GM19023 (cell line): ENCODE measurements around the gene CYB561A3.

Experiments
- ATAC-seq: cut with Tn5 transposase; IDR thresholded peaks from one replicate; pipeline ENCODE4 v1.9.1; 2021; ENCODE audit warnings: mild to moderate bottlenecking, moderate library complexity; ENCODE audit not compliant: unreplicated experiment

Gene CYB561A3

GRCh38 chr11:61345954-61346843 lies 15.5 kb downstream of the CYB561A3 start:
- no peak for ATAC-seq

DNA sequence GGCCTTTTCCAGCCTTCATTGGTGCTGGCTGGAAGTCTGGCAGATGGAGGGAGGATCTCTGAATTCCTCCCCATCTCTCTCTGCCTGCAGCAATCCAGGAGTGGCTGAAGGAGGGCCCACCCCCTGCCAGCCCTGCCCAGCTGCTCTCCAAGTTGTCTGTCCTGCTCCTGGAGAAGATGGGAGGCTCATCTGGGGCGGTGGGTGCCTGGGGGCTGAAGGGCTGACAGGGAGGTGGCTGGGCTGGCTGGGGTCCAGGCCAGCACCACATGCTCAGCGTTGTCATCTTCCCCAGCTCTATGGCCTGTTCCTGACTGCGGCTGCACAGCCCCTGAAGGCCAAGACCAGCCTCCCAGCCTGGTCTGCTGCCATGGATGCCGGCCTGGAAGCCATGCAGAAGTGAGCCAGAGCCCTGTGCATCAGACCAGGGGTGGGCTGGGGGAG lies 16.5 kb downstream of the CYB561A3 start:
- no peak for ATAC-seq

GRCh38 chr11:61343792-61344745 lies 17.6 kb downstream of the CYB561A3 start:
- ATAC-seq, result no peak

- no peak for ATAC-seq
These were observed 19.4 kb downstream of the CYB561A3 start for GRCh38 chr11:61342207-61342803.

DNA sequence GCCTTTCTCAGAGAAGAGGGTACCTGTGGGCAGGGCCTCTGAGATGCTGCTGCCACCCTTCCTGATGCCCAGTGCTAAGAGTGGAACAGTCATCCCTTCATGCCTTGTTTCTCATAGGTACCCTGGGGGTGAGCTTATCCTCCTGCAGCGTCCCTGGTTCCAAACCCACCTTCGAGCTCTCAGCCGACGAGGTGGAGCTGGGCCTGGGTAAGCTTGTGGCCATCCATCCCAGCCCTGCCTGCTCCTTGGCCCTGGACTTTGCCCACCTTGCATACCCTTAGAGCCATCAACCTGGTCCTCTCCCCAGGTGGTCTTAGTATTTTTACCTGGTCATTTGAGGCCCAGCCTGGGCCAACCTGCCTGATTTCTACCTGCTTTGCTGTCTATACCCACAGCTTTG lies 20.0 kb downstream of the CYB561A3 start:
- no peak for ATAC-seq

DNA sequence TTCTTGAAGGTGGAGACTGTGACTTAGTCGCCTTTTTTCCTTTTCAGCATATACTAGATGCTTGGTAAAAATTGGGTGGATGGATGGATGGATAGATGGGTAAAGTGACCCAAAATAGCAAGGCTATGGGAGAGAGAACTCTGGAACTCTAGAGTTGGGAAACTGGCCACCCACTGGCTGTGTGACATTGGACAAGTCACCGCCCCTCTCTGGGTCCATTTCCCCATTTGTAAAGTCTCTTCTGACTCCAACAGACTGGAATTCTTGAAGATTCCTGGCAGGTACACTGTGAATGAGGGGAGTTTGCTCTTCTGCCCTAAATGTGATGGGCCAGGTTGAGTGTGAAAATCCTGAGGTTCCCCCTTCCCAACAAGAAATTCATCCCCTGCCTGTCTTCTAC lies 20.7 kb downstream of the CYB561A3 start:
- no peak for ATAC-seq

GRCh38 chr11:61339490-61339878 lies 22.2 kb downstream of the CYB561A3 start:
- no peak for ATAC-seq

- ATAC-seq, result no peak
These were observed 22.7 kb downstream of the CYB561A3 start for GRCh38 chr11:61338783-61339489.

GRCh38 chr11:61337706-61338470 lies 23.8 kb downstream of the CYB561A3 start:
- no peak for ATAC-seq

- ATAC-seq, result peak; percentile 58
These were observed 25.3 kb downstream of the CYB561A3 start for GRCh38 chr11:61336171-61336935.

DNA sequence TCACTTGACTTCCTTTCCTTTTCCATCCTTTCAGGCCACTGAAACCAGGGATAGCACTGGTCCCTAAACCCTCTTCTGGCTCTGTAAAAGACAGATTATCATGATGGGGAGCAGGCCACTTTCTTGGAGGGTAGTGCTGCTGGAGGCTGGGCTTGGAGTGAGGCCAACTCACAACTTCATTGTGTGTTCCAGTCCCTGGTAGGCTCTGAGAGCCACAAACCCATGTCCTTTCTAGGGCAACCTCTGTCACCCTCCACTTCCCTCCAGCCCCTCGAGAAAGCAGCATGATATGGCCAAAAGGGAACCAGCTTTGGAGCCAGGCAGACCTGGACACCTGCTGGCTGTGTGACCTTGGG lies 26.3 kb downstream of the CYB561A3 start:
- ATAC-seq, result no peak

GRCh38 chr11:61334434-61335354 lies 27.0 kb downstream of the CYB561A3 start:
- ATAC-seq, result no peak

DNA sequence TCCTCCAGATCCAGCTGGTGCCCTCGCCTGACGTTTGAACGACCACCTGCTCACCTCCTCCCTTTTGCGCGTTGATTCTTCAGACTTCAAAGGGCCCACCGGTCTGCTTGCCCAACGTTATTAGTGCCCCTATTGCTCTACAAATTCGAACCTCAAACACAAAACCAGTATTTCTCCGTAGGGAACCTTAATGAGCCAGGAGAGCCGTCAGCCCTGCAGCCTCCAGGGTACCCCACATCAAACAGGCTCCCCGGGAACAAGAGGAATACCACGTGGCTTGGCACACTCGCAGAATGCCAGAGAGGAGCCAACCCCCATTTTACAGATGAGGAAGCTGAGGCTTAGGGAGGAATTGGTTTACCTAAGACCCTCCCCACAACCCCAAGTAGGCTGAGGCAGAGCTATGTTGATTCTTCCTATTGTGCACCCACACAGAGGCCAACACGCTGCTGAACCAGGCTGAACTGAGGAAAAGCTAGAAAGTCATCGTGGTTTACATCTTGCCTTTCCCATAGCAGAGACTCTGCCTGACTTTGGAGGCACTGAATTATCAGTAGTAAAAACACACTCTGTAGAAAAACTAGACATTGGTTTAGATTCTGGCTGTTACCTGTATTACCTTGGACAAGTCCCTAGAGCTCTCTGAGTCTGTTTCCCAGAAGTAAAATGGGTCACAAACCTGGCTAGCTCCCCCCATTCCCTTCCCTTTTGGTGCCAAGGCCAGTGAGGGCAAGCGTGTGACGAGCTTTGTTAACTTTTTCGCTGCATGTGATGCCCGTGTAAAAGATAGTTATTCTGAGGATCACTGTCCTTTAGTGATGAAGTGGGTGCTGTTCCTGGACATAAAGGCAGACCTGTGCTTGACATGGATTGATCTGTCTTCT lies 27.9 kb downstream of the CYB561A3 start:
- peak; percentile 9 for ATAC-seq

DNA sequence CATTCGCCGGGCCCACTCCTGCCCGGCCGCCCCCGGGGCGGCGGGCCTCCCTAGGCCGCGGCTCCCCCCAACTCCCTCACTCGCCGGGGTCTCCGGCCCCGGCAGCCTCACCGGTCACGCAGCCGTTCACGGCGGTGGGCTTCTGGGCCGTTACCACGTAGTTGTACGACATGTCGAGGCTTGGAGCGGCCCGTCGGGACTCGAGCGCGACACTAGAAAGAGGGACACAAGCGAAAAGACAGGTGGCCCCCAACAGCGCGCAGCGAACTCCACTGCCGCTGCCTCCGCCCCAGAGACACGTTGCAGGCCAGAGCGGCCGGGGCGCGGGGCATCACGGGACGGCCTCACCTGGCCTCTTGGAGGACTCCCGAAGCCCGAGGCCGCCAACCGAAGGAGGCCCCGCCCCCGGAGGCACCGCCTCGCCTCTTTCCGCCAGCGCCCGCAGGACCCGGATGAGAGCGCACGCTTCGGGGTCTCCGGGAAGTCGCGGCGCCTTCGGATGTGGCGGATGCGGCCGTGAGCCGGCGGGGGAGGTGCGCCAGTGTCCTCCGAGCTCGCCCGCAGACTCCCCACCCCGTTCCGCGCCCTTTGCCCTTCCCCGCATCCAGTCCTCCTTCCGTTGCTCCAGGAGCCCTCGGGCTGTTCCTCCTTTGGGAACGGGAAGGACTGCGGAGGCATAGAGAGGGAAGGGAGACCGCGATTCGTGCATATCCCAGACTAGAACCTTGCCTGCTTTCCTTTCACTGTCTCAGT lies 28.7 kb downstream of the CYB561A3 start, which contains the start of the genes DDB1 and TKFC:
TSS of gene DDB1 (minus strand) at position 309 of the 753 bp plus-strand sequence. CDS start at position 172, 137 bp downstream.
TSS of gene TKFC (plus strand) at position 432 of the 753 bp plus-strand sequence. CDS start 1,501 bp downstream, outside the sequence.
- peak; percentile 85 for ATAC-seq

DNA sequence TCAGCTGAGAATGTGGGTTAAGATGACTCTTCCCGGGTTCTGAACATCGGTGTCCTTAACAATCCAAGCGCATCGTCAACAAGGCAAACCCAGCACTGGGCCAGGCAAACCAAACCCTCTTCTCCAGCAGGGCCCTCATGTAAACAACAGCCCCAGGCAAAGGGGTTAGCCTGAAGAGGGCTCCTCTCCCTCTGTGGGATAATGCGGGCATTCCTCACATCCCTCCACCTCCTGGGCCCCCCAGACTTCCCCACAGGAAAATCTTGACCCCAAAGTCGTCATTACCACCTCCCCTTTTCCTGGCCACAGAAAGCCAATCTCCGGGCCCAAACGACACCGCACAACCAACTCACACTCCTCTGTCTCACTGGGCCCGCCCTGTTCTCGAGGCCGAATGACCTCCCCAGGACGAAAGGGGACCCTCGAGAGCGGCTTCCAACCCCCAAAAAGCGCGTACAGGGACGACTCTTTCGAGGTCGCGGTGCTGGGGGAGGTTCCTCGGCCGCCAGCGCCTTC lies 29.3 kb downstream of the CYB561A3 start:
- no peak for ATAC-seq

- no peak for ATAC-seq
These were observed 30.0 kb downstream of the CYB561A3 start for GRCh38 chr11:61331651-61332050.
